ENCODE data around the gene SLC39A1.
A peak's percentile ranks its signal among the peaks of the same experiment; 100 is the strongest.
"Not testable (repeated sequence)": the region's sequence is repeated elsewhere in the genome, so short reads cannot be mapped to it uniquely, and the experiment has no call there.

SLC39A1 gene, protein sequence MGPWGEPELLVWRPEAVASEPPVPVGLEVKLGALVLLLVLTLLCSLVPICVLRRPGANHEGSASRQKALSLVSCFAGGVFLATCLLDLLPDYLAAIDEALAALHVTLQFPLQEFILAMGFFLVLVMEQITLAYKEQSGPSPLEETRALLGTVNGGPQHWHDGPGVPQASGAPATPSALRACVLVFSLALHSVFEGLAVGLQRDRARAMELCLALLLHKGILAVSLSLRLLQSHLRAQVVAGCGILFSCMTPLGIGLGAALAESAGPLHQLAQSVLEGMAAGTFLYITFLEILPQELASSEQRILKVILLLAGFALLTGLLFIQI

DNA sequence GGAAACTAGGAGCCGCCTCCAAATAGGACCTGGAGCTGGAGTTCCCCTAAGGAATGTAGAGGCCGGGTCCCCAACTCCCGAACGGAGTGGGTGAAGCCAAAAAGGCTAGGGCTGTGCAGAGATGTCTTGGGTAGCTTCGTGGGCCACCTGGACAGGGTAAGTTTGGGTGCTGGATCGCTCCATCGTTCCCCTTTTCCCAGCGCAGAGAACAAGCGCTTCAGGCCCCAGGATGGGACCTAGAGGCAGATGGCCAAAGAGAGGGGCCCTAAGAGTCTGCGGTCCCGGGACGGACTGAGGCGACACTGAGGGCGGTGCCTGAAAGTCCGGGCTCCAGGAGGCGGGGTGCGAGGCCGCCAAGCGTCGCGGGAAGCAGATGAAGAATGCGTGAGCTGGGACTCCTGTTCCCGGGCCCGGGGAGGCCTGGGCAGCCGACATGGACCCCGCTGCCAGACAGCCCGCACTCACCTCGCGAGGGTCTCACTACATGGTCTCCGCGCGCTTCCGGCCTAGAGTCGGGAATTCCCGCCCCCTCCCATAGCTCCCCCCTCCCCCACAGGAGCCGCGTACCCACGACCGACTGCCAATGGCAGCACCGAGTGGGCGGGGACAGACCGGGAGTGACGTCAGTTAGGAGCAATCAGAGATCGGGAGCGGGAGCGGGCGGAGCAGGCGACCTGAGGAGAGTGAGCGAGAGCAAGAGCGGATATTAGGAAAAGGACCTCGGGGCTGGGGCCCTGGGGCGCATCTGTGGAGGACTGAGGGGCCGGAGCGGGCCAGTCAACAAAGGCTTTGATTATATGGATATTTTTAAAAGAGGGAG lies at the start of gene SLC39A1:
Gene SLC39A1 (minus strand): TSS at position 508 of the 820 bp plus-strand sequence. CDS start 822 bp downstream, outside the sequence.
- no peaks in the 10 kb centered on the region for H3K9me3 Mint-ChIP-seq
- peaks cover 19% of the 10 kb centered on the region for H3K36me3 Mint-ChIP-seq (ENCODE audit: low read depth)
- H3K27me3 Mint-ChIP-seq (ENCODE audit: low read depth), result no peaks in the 10 kb centered on the region
- peaks cover 47% of the 10 kb centered on the region for H3K4me1 Mint-ChIP-seq (ENCODE audit: low read depth)
- peak within 1 kb of the TSS; percentile 83 for H3K4me3 Mint-ChIP-seq
- peak; percentile 94 for DNase-seq (ENCODE audit: low spot score)
- H3K27ac Mint-ChIP-seq, result peak within 1 kb of the TSS; percentile 87

DNA sequence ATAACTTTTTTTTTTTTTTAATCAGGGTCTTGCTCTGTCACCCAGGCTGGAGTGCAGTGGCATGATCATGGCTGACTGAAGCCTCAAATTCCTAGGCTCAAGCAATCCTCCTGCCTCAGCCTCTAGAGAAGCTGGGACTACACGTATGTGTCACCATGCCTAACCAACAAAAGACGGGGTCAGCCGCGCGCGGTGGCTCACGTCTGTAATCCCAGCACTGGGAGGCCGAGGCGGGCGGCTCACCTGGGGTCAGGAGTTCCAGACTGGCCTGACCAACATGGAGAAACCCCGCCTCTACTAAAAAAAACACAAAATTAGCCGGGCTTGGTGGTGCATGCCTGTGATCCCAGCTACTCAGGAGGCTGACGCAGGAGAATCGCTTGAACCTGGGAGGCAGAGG lies 49.2 kb upstream of the SLC39A1 start:
- not testable (repeated sequence) for H3K36me3 Mint-ChIP-seq (ENCODE audit: low read depth); H3K4me3 Mint-ChIP-seq; H3K27ac Mint-ChIP-seq; H3K27me3 Mint-ChIP-seq (ENCODE audit: low read depth); H3K4me1 Mint-ChIP-seq (ENCODE audit: low read depth); H3K9me3 Mint-ChIP-seq; DNase-seq (ENCODE audit: low spot score)

DNA sequence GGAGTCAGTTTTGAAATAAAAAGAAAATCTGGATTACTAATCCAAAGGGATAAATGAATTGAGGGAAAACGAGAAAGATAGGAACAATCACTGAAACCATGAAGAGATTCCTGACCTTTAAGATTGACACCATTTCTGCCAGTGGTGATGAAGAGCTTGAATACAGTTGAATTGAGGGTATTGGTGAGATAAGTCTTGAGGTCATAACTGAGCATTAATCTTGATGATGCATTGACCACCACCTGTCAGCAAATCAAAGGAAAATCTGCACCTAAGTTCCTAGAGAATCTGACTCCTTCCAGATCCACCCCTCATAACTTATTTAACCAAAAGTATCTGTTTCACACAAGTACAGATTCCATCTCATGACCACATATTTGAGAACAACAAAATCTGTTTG lies 48.8 kb upstream of the SLC39A1 start:
- H3K27ac Mint-ChIP-seq, result no peak overlapping the region
- H3K27me3 Mint-ChIP-seq (ENCODE audit: low read depth), result no peaks in the 10 kb centered on the region
- no peaks in the 10 kb centered on the region for H3K4me1 Mint-ChIP-seq (ENCODE audit: low read depth)
- no peak for DNase-seq (ENCODE audit: low spot score)
- H3K9me3 Mint-ChIP-seq, result no peaks in the 10 kb centered on the region
- no peaks in the 10 kb centered on the region for H3K36me3 Mint-ChIP-seq (ENCODE audit: low read depth)
- no peak overlapping the region for H3K4me3 Mint-ChIP-seq

DNA sequence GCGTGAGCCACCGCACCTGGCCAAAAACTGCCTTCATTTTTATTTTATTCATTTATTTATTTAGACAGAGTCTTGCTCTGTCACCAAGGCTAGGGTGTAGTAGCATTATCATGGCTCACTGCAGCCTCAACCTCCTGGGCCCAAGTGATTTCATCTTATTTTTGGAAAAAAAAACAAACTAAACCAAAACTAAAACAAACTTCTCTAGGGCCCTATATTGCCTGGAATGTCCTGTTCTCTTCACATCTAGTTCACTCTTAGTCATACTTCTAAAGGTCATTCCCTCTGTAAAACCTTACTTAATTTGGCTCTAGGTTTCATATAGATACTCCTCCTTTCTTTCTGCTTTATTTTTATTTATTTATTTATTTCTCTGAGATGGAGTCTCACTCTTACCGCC lies 42.8 kb upstream of the SLC39A1 start:
- Mint-ChIP-seq H3K27me3 (ENCODE audit: low read depth) (no peaks in the 10 kb centered on the region), H3K27ac (no peak overlapping the region), H3K36me3 (ENCODE audit: low read depth) (no peaks in the 10 kb centered on the region), H3K4me1 (ENCODE audit: low read depth) (no peaks in the 10 kb centered on the region), H3K4me3 (no peak overlapping the region), H3K9me3 (no peaks in the 10 kb centered on the region)
- no peak for DNase-seq (ENCODE audit: low spot score)

DNA sequence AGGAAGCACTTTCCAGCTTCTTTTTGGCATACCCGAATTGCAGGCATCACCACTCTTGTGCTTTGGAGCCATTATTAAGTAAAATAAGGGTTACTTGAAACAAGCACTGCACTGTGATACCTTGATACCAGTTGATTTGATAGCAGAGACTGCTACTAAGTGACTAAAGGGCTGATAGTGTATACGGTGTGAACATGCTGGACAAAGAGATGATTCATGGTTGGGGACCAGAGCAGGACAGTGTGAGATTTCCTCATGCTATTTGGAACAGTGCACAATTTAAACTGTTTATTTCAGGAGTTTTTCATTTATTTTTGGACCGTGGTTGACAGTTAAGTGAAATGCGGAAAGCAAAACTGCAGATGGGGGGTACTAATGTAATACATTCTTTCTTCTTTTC lies 37.1 kb upstream of the SLC39A1 start:
- Mint-ChIP-seq H3K27me3 (ENCODE audit: low read depth) (no peaks in the 10 kb centered on the region), H3K4me3 (no peak overlapping the region), H3K27ac (no peak overlapping the region), H3K4me1 (ENCODE audit: low read depth) (no peaks in the 10 kb centered on the region), H3K9me3 (no peaks in the 10 kb centered on the region), H3K36me3 (ENCODE audit: low read depth) (peaks cover 4% of the 10 kb centered on the region)
- no peak for DNase-seq (ENCODE audit: low spot score)

DNA sequence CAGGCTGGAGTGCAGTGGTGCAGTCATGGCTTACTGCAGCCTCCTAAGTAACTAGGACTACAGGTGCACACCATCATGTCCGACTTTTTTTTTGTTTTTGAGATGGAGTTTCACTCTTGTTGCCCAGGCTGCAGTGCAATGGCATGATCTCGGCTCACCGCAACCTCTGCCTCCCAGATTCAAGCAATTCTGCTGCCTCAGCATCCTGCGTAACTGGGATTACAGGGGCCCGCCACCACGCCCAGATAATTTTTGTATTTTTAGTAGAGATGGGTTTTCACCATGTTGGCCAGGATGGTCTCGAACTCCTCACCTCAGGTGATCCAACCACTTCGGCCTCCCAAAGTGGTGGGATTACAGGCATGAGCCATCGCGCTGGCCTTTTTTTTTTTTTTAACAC lies 33.5 kb upstream of the SLC39A1 start:
- peaks cover 25% of the 10 kb centered on the region for H3K36me3 Mint-ChIP-seq (ENCODE audit: low read depth)
- H3K27ac Mint-ChIP-seq; H3K4me1 Mint-ChIP-seq (ENCODE audit: low read depth); H3K27me3 Mint-ChIP-seq (ENCODE audit: low read depth); DNase-seq (ENCODE audit: low spot score); H3K9me3 Mint-ChIP-seq; H3K4me3 Mint-ChIP-seq: not testable (repeated sequence)

DNA sequence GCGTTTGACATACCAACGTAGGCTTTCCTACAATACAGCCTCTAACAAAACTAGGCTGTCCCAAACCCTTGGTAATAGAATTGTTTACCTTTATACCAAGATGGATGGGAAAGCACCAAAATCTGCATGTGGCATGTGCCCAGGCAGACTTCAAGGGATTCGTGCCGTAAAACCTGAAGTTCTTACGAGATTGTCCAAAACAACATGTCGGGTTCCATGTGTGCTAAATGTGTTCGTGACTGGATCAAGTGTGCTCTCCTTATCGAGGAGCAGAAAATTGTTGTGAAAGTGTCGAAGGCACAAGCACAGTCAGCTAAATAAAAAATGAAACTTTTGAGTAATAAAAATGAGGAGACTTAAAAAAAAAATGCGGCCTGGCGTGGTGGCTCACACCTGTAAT lies 32.3 kb upstream of the SLC39A1 start:
- H3K4me3 Mint-ChIP-seq, result no peak overlapping the region
- no peaks in the 10 kb centered on the region for H3K9me3 Mint-ChIP-seq
- peaks cover 38% of the 10 kb centered on the region for H3K36me3 Mint-ChIP-seq (ENCODE audit: low read depth)
- no peaks in the 10 kb centered on the region for H3K27me3 Mint-ChIP-seq (ENCODE audit: low read depth)
- no peak overlapping the region for H3K27ac Mint-ChIP-seq
- no peak for DNase-seq (ENCODE audit: low spot score)
- H3K4me1 Mint-ChIP-seq (ENCODE audit: low read depth), result peaks cover 16% of the 10 kb centered on the region

DNA sequence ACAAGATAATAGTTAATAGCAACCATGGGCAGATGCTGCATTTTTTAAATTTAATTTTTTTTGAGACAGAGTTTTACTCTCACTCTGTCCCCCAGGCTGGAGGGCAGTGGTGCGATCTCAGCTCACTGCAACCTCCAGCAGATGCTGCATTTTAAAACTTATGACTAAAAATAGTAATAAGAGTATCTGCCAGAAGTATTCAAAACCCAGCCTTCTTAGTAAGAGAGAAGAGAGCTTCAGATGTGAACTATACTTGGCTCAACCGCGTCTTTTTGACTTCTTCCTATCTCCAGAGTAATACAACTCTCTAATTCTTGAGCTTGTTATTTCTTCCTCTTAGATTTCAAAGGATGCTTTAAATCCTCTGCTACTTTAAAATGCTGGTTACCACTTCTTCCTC lies 31.9 kb upstream of the SLC39A1 start:
- H3K27me3 Mint-ChIP-seq (ENCODE audit: low read depth), result no peaks in the 10 kb centered on the region
- H3K36me3 Mint-ChIP-seq (ENCODE audit: low read depth), result peaks cover 39% of the 10 kb centered on the region
- H3K27ac Mint-ChIP-seq, result no peak overlapping the region
- no peak overlapping the region for H3K4me3 Mint-ChIP-seq
- peaks cover 19% of the 10 kb centered on the region for H3K4me1 Mint-ChIP-seq (ENCODE audit: low read depth)
- H3K9me3 Mint-ChIP-seq, result no peaks in the 10 kb centered on the region
- DNase-seq (ENCODE audit: low spot score), result no peak

DNA sequence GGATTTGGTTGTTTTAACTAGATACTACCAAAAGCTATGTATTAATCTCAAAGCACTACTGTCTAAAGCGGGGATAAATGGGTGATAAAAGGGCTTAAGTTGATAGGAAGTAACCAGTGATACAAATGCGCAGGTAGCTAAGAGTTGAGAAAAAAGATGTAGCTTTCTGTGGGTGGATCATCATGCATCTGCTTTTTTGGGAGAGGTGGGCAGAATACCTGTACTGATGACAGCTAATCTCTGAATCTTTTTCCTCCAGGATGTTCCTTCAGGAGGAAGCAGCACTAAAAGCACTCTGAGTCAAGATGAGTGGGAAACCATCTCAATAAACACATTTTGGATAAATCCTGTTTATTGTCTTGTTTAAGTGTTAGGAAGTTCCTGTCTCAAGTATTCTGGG lies 28.5 kb upstream of the SLC39A1 start:
- peak overlapping the region; percentile 94 for H3K4me3 Mint-ChIP-seq
- H3K4me1 Mint-ChIP-seq (ENCODE audit: low read depth), result peaks cover 27% of the 10 kb centered on the region
- H3K27ac Mint-ChIP-seq, result peak overlapping the region; percentile 96
- peaks cover 39% of the 10 kb centered on the region for H3K36me3 Mint-ChIP-seq (ENCODE audit: low read depth)
- no peaks in the 10 kb centered on the region for H3K27me3 Mint-ChIP-seq (ENCODE audit: low read depth)
- DNase-seq (ENCODE audit: low spot score), result no peak
- H3K9me3 Mint-ChIP-seq, result no peaks in the 10 kb centered on the region

DNA sequence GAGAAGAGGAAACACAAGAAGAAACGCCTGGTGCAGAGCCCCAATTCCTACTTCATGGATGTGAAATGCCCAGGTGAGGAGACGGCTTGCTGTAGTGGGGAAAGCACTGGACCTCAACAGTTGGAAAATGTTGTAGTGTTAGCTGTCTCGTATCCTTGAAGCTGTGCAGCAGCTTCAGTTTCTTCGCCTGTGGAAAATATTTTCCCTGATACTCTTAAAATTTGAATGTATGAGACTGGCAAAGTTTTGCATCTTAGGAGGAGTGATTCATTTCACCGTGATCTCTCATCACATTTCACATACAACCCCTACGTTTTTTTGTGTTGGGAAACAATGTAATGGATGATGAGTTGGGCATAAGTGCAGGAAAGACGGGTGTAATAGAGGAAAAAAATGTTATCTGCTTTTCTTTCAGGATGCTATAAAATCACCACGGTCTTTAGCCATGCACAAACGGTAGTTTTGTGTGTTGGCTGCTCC lies 27.9 kb upstream of the SLC39A1 start:
- Mint-ChIP-seq H3K4me1 (ENCODE audit: low read depth) (peaks cover 32% of the 10 kb centered on the region), H3K27me3 (ENCODE audit: low read depth) (no peaks in the 10 kb centered on the region), H3K27ac (peak overlapping the region; percentile 96), H3K36me3 (ENCODE audit: low read depth) (peaks cover 39% of the 10 kb centered on the region), H3K4me3 (peak overlapping the region; percentile 94), H3K9me3 (no peaks in the 10 kb centered on the region)
- no peak for DNase-seq (ENCODE audit: low spot score)

DNA sequence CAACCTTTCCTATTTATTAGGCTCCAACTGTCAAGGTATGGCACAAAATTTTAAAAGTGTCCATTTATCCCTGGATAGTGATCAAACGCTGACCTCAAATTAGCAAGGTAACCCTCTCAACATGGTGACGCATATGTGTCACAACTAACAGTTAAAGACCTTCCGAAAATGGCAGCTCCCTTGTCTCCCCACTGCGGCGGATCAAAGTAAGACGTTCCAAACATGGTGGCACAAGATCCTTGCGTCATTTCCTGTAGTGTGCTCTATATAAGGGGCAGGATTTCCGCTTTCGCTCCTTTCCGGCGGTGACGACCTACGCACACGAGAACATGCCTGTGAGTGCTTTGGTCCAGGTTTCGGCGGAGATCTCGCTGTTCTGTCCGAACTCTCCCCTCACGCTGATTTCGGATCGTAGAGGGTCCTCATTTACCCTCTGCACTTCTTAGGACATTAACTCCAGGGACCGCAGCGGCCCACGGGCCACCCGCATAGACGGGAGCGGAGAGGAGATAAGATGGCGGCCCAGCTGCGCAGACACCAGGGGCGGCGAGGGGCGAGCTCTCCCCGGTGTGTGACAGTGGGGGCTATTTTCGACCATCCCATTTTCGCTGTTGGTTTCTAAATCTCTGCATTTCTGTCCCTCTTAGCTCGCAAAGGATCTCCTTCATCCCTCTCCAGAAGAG lies 27.3 kb upstream of the SLC39A1 start, which contains the start of gene RPS27:
Gene RPS27 (plus strand): TSS at position 295 of the 683 bp plus-strand sequence. CDS start 35 bp downstream, at position 330.
- Mint-ChIP-seq H3K27me3 (ENCODE audit: low read depth) (no peaks in the 10 kb centered on the region), H3K27ac (peak within 1 kb of the TSS; percentile 96), H3K4me1 (ENCODE audit: low read depth) (peaks cover 35% of the 10 kb centered on the region), H3K9me3 (no peaks in the 10 kb centered on the region), H3K4me3 (peak within 1 kb of the TSS; percentile 94), H3K36me3 (ENCODE audit: low read depth) (peaks cover 37% of the 10 kb centered on the region)
- peak; percentile 88 for DNase-seq (ENCODE audit: low spot score)

DNA sequence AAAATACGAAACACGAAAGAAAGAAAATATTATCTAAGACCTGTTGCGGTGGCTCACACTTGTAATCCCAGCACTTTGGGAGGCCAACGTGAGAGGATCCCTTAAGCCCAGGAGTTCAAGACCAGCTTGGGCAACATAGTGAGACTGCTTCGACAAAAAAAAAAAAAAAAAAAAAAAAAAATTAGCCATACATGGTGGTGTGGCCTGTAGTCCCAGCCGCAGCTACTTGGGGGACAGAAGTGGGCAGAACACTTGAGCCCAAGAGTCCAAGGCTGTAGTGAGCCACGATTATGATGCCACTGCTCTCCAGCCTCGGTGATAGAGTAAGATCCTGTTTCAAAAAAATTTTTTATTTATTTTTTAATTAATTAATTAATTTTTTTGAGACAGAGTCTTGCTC lies 24.3 kb upstream of the SLC39A1 start:
- DNase-seq (ENCODE audit: low spot score), result no peak
- H3K9me3 Mint-ChIP-seq, result no peaks in the 10 kb centered on the region
- H3K4me1 Mint-ChIP-seq (ENCODE audit: low read depth), result peaks cover 37% of the 10 kb centered on the region
- H3K36me3 Mint-ChIP-seq (ENCODE audit: low read depth), result peaks cover 20% of the 10 kb centered on the region
- H3K27me3 Mint-ChIP-seq (ENCODE audit: low read depth), result no peaks in the 10 kb centered on the region
- H3K4me3 Mint-ChIP-seq, result no peak overlapping the region
- peak overlapping the region; percentile 87 for H3K27ac Mint-ChIP-seq

DNA sequence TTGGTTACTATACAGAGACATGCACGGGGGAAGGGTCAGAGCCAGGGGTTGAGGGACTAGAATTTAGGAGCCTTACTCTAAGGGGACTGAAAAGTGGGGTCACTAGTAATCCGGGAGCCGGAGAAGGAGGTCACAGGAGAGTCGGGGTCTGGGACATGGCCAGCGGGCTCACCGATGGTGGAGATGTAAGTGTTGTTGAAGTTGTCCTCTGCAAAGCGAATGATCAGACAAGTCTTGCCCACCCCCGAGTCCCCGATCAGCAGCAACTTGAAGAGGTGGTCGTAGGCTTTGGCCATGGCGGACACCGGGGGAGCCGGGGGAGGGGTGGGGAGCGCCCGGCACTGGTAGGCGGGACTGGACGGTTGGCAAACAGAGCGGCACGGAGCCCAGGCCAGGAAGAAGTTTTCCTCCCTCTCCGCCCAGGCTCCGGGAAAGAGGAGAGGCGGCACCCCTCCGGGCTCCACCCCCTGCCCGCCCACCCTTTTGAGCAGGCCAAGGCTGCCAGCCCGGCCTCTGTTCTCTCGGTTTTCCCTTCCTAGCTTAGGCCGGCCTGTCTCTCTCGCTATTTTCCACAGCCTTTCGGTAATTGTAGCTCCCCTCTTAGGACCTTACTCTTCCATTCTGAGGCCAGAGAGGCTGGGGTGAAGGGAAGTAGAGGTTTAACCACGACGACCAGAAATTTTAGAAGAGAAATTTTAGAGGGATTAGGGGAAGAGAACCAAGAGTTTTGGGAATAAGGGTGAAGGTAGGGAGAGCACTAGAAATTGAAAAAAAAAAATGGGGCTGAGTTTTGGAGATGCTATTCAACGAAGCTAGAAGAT lies 22.8 kb upstream of the SLC39A1 start, which contains the start of gene RAB13:
Gene RAB13 (minus strand): TSS at position 399 of the 821 bp plus-strand sequence. CDS start 103 bp downstream, at position 296.
- Mint-ChIP-seq H3K4me3 (peak within 1 kb of the TSS; percentile 68), H3K4me1 (ENCODE audit: low read depth) (peaks cover 24% of the 10 kb centered on the region), H3K36me3 (ENCODE audit: low read depth) (peaks cover 7% of the 10 kb centered on the region), H3K9me3 (no peaks in the 10 kb centered on the region), H3K27ac (peak within 1 kb of the TSS; percentile 87), H3K27me3 (ENCODE audit: low read depth) (no peaks in the 10 kb centered on the region)
- no peak for DNase-seq (ENCODE audit: low spot score)
